A673 (cell line): Measurements from ENCODE around the gene KIF12. TPM values are rescaled to one million over a fixed set of nuclear protein-coding genes. Genes with fewer than 3 reads are reported as not detected.

ENCODE experiments used
- BruUV-seq: library from RNA; stranded (reverse); fragments of 400-500 nt; replicated peaks from 2 replicates; lab custom pipeline; 2021; lab: Mats Ljungman, UMichigan
- CTCF ChIA-PET: fragments of 300-600 bp; sonication (Branson Sonifier 250); formaldehyde crosslinking; loops from one replicate; lab custom pipeline; 2022; ENCODE audit warnings: antibody characterized with exemption; lab: Charles Lee
- POLR2A ChIA-PET: fragments of 300-600 bp; sonication (Branson Sonifier 250); formaldehyde crosslinking; loops from one replicate; lab custom pipeline; 2022; ENCODE audit warnings: antibody characterized with exemption; ENCODE audit not compliant: low non-redundant PET; lab: Charles Lee
- DNase-seq: peaks from one replicate; pipeline ENCODE4 v3.0.0-alpha.2; 2015; ENCODE audit warnings: low spot score
- H3K27ac ChIP-seq: fragments of 200-600 bp; sonication (generic); 2 replicates; pipeline ENCODE4 v1.5.1; 2016; ENCODE audit warnings: mixed run types, low read depth, mild to moderate bottlenecking, mixed read lengths, antibody characterized with exemption, low read length; ENCODE audit not compliant: poor library complexity, severe bottlenecking
- H3K27me3 ChIP-seq: fragments of 200-600 bp; sonication (generic); replicated peaks from 2 replicates; pipeline ENCODE4 v1.6.1; 2017; ENCODE audit warnings: mixed run types, low read depth, mild to moderate bottlenecking, mixed read lengths, antibody characterized with exemption, low read length; ENCODE audit not compliant: insufficient read depth, poor library complexity
- H3K36me3 ChIP-seq: fragments of 200-600 bp; sonication (generic); 2 replicates; pipeline ENCODE4 v1.6.1; 2016; ENCODE audit warnings: mixed run types, mild to moderate bottlenecking, mixed read lengths, antibody characterized with exemption, low read length; ENCODE audit not compliant: insufficient read depth, poor library complexity, severe bottlenecking
- H3K4me1 ChIP-seq: fragments of 200-600 bp; sonication (generic); 2 replicates; pipeline ENCODE4 v1.6.1; 2017; ENCODE audit warnings: mixed run types, mild to moderate bottlenecking, mixed read lengths, antibody characterized with exemption, low read length; ENCODE audit not compliant: insufficient read depth, poor library complexity, severe bottlenecking
- H3K4me3 ChIP-seq: fragments of 200-600 bp; sonication (generic); 2 replicates; pipeline ENCODE4 v1.5.1; 2016; ENCODE audit warnings: low read depth, mixed run types, mild to moderate bottlenecking, mixed read lengths, low read length; ENCODE audit not compliant: poor library complexity, severe bottlenecking
- H3K9me3 ChIP-seq: fragments of 200-600 bp; sonication (generic); 2 replicates; pipeline ENCODE4 v1.6.1; 2016; ENCODE audit warnings: mixed run types, low read depth, mild to moderate bottlenecking, mixed read lengths, antibody characterized with exemption, low read length; ENCODE audit not compliant: poor library complexity, severe bottlenecking
- EZH2 ChIP-seq: fragments of 200-600 bp; sonication (generic); IDR thresholded peaks from 2 replicates; pipeline ENCODE4 v1.6.1; 2017; ENCODE audit warnings: borderline replicate concordance, low read depth, mild to moderate bottlenecking, mixed read lengths, antibody characterized with exemption, low read length; ENCODE audit not compliant: poor library complexity, severe bottlenecking
- intact Hi-C: fragments of 100-400 bp; cut with micrococcal nuclease; formaldehyde crosslinking; loops from one replicate; pipeline ENCODE4 v1.10.0; 2022; ENCODE audit not compliant: unreplicated experiment
- total RNA-seq: library from RNA; stranded (reverse); gene quantifications from 2 replicates; pipeline ENCODE4 v1.2.3, GENCODE V29; 2021
- TF ChIP-seq, protein P1 (sequence below): fragments of 300-800, 200-600 bp; sonication (generic); conservative IDR thresholded peaks from 2 replicates; pipeline ENCODE4 v1.5.1; 2017; ENCODE audit warnings: low read depth, mild to moderate bottlenecking, antibody characterized with exemption, low read length, moderate library complexity, mixed read lengths

Gene KIF12
- total RNA-seq, 1 experiment from 2014 or later: not detected

DNA sequence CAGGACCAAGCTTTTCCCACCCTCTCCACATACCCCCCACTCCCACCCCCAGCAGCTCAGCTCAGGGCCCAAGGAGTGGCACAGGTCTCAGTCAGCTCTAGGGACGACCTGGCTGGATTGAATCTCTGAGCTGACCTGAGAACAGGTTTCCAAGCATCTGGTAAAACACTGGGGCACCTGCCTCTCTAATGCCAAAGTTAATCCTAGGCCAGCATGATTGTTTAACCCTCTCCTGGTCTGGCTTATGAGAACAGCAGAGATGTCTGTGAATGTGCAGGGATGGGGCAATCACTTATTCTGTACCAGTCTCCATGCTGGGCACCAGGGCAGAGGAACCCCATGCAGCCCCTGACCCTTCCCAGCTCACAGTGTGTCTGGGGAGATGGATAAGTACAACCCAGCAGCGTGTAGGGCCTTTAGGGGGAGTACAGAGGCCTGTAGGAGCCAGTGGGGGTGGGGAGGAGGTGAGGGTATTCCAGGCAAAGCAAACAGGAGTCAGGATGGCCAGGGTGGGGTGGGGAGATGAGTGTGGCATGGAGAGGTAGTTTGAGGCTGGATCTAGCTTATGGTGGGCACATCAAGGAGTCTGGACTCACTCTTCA, 678 bp upstream of the KIF12 start:
- TF ChIP-seq, protein P1, sequence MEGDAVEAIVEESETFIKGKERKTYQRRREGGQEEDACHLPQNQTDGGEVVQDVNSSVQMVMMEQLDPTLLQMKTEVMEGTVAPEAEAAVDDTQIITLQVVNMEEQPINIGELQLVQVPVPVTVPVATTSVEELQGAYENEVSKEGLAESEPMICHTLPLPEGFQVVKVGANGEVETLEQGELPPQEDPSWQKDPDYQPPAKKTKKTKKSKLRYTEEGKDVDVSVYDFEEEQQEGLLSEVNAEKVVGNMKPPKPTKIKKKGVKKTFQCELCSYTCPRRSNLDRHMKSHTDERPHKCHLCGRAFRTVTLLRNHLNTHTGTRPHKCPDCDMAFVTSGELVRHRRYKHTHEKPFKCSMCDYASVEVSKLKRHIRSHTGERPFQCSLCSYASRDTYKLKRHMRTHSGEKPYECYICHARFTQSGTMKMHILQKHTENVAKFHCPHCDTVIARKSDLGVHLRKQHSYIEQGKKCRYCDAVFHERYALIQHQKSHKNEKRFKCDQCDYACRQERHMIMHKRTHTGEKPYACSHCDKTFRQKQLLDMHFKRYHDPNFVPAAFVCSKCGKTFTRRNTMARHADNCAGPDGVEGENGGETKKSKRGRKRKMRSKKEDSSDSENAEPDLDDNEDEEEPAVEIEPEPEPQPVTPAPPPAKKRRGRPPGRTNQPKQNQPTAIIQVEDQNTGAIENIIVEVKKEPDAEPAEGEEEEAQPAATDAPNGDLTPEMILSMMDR: no peak
- TF ChIP-seq EZH2: no peak
- H3K4me3 ChIP-seq: no peak overlapping the region
- no peak for DNase-seq
- H3K9me3 ChIP-seq: peaks cover 6% of the 10 kb centered on the region
- BruUV-seq: no TSS peak
- H3K27ac ChIP-seq: no peak overlapping the region
- H3K4me1 ChIP-seq: no peaks in the 10 kb centered on the region
- POLR2A ChIA-PET: no interaction called here
- intact Hi-C loops: no loop called here
- peaks cover 10% of the 10 kb centered on the region for H3K27me3 ChIP-seq
- H3K36me3 ChIP-seq: no peaks in the 10 kb centered on the region
- CTCF ChIA-PET: no interaction called here

DNA sequence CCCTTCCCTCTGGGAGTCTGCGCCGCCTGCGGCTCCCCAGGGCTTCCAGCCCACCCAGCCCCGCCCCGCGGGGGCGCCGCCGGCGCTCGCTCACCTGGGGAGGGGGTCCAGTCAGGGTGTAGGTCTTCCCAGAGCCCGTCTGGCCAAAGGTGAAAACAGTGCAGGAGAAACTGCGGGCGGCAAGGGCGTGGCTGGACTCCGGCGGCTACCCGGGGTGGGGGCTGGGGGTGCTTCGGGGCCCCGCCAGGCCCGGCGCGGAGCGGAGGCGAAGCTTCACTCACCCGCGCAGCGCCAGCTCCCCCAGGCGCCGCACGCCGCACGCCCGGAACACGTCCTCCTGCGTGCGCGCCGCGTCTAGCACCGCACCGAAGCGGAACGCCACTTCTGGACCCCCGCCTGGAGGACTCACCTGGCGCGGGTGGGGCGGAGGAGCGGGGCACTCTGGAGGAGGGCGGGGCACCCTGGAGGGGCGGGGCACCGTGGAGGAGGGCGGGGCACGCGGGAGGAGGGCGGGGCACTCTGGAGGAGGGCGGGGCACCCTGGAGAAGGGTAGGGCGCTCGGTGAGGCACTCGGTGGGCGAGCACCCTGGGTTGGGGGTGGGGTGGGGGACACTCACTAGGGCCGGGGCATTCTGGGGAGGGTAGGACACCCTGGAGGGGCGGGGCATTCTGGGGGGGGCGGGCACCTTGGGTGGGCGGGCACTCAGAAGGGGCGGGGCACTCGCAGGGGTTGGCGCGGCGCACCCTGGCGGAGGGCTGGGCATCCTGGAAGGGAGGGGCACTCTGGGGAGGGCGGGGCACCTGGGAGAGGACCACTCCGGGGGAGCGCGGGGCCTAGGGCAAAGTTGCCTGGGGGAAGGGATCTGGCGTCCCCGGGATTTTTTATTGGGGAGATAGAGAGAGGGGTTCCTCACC, 814 bp downstream of the KIF12 start:
- CTCF ChIA-PET: no interaction called here
- TF ChIP-seq, protein P1: no peak
- no peak for TF ChIP-seq EZH2
- Histone ChIP-seq H3K4me3 (peak overlapping the region; percentile 56), H3K36me3 (no peaks in the 10 kb centered on the region), H3K9me3 (peaks cover 6% of the 10 kb centered on the region), H3K4me1 (no peaks in the 10 kb centered on the region), H3K27ac (no peak overlapping the region), H3K27me3 (no peaks in the 10 kb centered on the region)
- BruUV-seq: no TSS peak
- DNase-seq: peak; percentile 66
- POLR2A ChIA-PET: no interaction called here
- intact Hi-C loops: no loop called here

DNA sequence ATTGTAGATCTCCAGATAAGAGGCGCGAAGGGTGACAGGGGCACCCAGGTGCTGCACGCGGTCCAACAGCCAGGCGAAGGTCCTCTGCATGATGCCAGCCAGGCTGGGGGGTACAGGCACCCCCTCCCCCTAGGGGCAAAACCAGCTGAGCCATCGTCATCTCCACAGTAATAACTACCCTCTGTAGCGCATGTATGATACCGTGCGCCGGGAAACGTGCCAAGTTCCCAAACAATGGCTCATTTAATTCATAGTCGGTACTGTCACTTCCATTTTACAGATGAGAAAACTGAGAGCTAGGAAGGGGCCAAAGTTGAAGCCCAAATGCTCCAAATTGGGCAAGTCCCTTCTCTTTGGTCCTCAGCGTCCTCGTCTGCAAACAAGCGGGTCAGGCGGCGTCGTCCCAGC, 1.5 kb downstream of the KIF12 start:
- CTCF ChIA-PET: no interaction called here

More for the DNA sequence above, 1.5 kb downstream of the KIF12 start:
- Histone ChIP-seq H3K4me1 (no peaks in the 10 kb centered on the region), H3K27me3 (no peaks in the 10 kb centered on the region), H3K27ac (no peak overlapping the region), H3K4me3 (peak overlapping the region; percentile 56), H3K36me3 (no peaks in the 10 kb centered on the region), H3K9me3 (peaks cover 6% of the 10 kb centered on the region)
- TF ChIP-seq, protein P1: no peak
- no peak for TF ChIP-seq EZH2
- no TSS peak for BruUV-seq
- POLR2A ChIA-PET: no interaction called here
- intact Hi-C loops: no loop called here
- peak; percentile 19 for DNase-seq
